ENCODE results near the gene GPR132. TPM values are rescaled to one million over a fixed set of nuclear protein-coding genes. Genes with fewer than 3 reads are reported as not detected.
"Not testable (repeated sequence)": the region's sequence is repeated elsewhere in the genome, so short reads cannot be mapped to it uniquely, and the experiment has no call there.

GPR132 gene
- total RNA-seq, 1 experiment from 2014 or later = not detected

- no peaks in the 10 kb centered on the region for H4K20me1 ChIP-seq (ENCODE audit: insufficient read depth, low read depth, low read length)
- no peaks in the 10 kb centered on the region for H3K36me3 ChIP-seq (ENCODE audit: insufficient read depth, low read length)
- no peaks in the 10 kb centered on the region for H3K79me2 ChIP-seq (ENCODE audit: low read length)
- no peak for DNase-seq
- no peak overlapping the region for H3K27ac ChIP-seq (ENCODE audit: low read length)
- no peak overlapping the region for H3K9ac ChIP-seq (ENCODE audit: low read length)
- H2AFZ ChIP-seq (ENCODE audit: low read length) = no peak overlapping the region
- no peak overlapping the region for H3K4me2 ChIP-seq (ENCODE audit: low read depth, low read length, poor library complexity, severe bottlenecking)
- no peak overlapping the region for H3K4me3 ChIP-seq (ENCODE audit: low read length)
- H3K27me3 ChIP-seq (ENCODE audit: low read length) = 0 out of 2 replicates have a peak, but pooled peaks cover 3% of the 10 kb centered on the region
- peaks cover 3% of the 10 kb centered on the region for H3K4me1 ChIP-seq (ENCODE audit: low read length)
- no peaks in the 10 kb centered on the region for H3K9me2 ChIP-seq (replicated peaks; ENCODE audit: insufficient read depth, low read length)
- H3K9me3 ChIP-seq (ENCODE audit: low read length) = no peaks in the 10 kb centered on the region
Observed at GRCh38 chr14:105041841-105042765, 23.1 kb downstream of the GPR132 start.

DNA sequence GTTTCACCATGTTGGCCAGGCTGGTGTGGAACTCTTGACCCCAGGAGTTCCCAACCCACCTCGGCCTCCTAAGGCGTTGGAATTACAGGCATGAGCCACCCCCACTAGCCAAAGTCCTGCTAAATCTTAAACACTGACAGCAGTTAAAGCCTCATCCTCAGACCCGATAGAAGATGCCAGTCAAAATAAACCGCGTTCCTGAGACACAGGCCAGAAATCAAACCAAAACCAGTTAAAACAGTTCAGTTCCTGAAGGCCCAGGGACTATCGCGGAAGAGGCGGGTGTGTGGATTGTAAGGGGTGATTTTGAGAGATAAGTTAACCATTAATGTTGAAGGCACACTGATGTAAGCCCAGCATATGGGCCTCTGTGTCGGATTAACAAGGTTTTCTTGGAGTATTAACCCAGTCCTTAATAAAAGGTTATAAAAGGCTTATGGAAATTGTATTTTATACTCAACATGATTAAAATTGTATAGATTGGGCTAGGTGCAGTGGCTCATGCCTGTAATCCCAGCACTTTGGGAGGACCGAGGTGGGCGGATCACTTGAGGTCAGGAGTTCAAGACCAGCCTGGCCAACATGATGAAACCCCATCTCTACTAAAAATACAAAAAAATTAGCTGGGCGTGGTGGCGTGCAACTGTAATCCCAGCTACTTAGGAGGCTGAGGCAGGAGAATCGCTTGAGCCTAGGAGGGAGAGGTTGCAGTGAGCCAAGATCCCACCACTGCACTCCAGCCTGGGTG lies 25.6 kb downstream of the GPR132 start:
- Histone ChIP-seq H3K9ac (ENCODE audit: low read length) (no peak overlapping the region), H3K36me3 (ENCODE audit: insufficient read depth, low read length) (no peaks in the 10 kb centered on the region), H3K9me2 (replicated peaks; ENCODE audit: insufficient read depth, low read length) (no peaks in the 10 kb centered on the region), H3K4me3 (ENCODE audit: low read length) (no peak overlapping the region), H4K20me1 (ENCODE audit: insufficient read depth, low read depth, low read length) (no peaks in the 10 kb centered on the region), H3K27me3 (ENCODE audit: low read length) (no peaks in the 10 kb centered on the region), H2AFZ (ENCODE audit: low read length) (no peak overlapping the region), H3K9me3 (ENCODE audit: low read length) (no peaks in the 10 kb centered on the region), H3K79me2 (ENCODE audit: low read length) (no peaks in the 10 kb centered on the region), H3K27ac (ENCODE audit: low read length) (no peak overlapping the region), H3K4me1 (ENCODE audit: low read length) (no peaks in the 10 kb centered on the region), H3K4me2 (ENCODE audit: low read depth, low read length, poor library complexity, severe bottlenecking) (no peak overlapping the region)
- DNase-seq = peak; percentile 31

- H3K36me3 ChIP-seq (ENCODE audit: insufficient read depth, low read length); H3K4me1 ChIP-seq (ENCODE audit: low read length); H3K9me2 ChIP-seq (replicated peaks; ENCODE audit: insufficient read depth, low read length); H3K9me3 ChIP-seq (ENCODE audit: low read length); H3K4me3 ChIP-seq (ENCODE audit: low read length); DNase-seq; H2AFZ ChIP-seq (ENCODE audit: low read length); H3K27me3 ChIP-seq (ENCODE audit: low read length); H4K20me1 ChIP-seq (ENCODE audit: insufficient read depth, low read depth, low read length); H3K9ac ChIP-seq (ENCODE audit: low read length); H3K4me2 ChIP-seq (ENCODE audit: low read depth, low read length, poor library complexity, severe bottlenecking); H3K79me2 ChIP-seq (ENCODE audit: low read length); H3K27ac ChIP-seq (ENCODE audit: low read length): not testable (repeated sequence)
Observed at GRCh38 chr14:105035616-105036015, 29.6 kb downstream of the GPR132 start.

DNA sequence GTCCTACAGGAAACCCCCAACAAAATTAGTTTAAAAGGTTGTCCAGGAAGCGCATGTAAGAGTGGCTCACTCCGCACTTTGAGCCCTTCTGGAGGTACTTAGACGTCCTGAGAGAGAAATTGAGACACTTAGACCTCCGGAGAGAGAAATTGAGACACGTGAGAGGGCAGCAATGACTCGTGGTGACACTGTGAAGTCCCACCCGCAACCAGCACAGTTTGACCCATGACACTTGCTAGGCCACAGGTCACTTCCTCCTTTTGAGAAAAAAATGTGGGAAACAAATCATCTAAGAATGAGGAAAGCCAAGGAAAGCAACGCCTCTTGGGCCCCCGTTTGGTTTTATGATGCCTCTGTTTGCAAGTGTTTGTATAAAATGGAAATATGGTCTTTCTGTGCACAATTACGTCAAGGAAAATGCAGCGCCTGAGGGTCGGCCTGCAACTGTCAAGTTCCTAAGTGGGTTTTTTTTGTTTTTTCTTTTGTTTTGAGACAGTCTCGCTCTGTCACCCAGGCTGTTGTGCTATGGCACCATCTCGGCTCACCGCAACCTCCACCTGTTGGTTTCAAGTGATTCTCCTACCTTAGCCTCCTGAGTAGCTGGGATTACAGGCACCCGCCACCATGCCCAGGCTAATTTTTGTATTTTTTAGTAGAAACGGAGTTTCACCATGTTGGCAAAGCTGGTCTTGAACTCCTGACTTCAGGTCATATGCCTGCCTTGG lies 30.8 kb downstream of the GPR132 start:
- DNase-seq = no peak
- Histone ChIP-seq H3K27me3 (ENCODE audit: low read length) (no peaks in the 10 kb centered on the region), H3K9me2 (replicated peaks; ENCODE audit: insufficient read depth, low read length) (no peaks in the 10 kb centered on the region), H2AFZ (ENCODE audit: low read length) (no peak overlapping the region), H3K4me3 (ENCODE audit: low read length) (no peak overlapping the region), H4K20me1 (ENCODE audit: insufficient read depth, low read depth, low read length) (no peaks in the 10 kb centered on the region), H3K9ac (ENCODE audit: low read length) (no peak overlapping the region), H3K4me1 (ENCODE audit: low read length) (no peaks in the 10 kb centered on the region), H3K4me2 (ENCODE audit: low read depth, low read length, poor library complexity, severe bottlenecking) (no peak overlapping the region), H3K9me3 (ENCODE audit: low read length) (no peaks in the 10 kb centered on the region), H3K79me2 (ENCODE audit: low read length) (no peaks in the 10 kb centered on the region), H3K36me3 (ENCODE audit: insufficient read depth, low read length) (no peaks in the 10 kb centered on the region), H3K27ac (ENCODE audit: low read length) (no peak overlapping the region)

DNA sequence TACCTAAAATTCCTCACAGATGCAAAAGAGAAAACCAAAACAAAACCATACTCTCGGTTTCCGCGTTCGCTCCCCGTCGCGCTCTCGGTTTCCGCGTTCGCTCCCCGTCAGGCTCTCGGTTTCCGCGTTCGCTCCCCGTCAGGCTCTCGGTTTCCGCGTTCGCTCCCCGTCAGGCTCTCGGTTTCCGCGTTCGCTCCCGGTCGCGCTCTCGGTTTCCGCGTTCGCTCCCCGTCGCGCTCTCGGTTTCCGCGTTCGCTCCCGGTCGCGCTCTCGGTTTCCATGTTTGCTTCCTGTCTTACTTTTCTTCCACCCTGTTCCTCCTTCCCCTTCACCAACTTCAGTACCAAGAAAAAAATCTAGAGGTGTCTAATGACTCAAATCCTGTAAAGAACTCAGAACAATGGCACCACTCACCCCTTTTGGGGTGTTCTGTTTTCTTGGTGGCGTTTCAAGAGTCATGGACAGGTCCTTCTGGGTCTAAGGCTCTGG lies 31.8 kb downstream of the GPR132 start:
- not testable (repeated sequence) for H3K4me2 ChIP-seq (ENCODE audit: low read depth, low read length, poor library complexity, severe bottlenecking); H3K9me2 ChIP-seq (replicated peaks; ENCODE audit: insufficient read depth, low read length); H3K36me3 ChIP-seq (ENCODE audit: insufficient read depth, low read length); H3K4me3 ChIP-seq (ENCODE audit: low read length); H3K79me2 ChIP-seq (ENCODE audit: low read length); H3K27ac ChIP-seq (ENCODE audit: low read length); H3K27me3 ChIP-seq (ENCODE audit: low read length); H3K9me3 ChIP-seq (ENCODE audit: low read length); DNase-seq; H3K4me1 ChIP-seq (ENCODE audit: low read length); H4K20me1 ChIP-seq (ENCODE audit: insufficient read depth, low read depth, low read length); H2AFZ ChIP-seq (ENCODE audit: low read length); H3K9ac ChIP-seq (ENCODE audit: low read length)

GRCh38 chr14:105032451-105032901 lies 32.8 kb downstream of the GPR132 start:
- not testable (repeated sequence) for H3K4me2 ChIP-seq (ENCODE audit: low read depth, low read length, poor library complexity, severe bottlenecking)

GRCh38 chr14:105030836-105031396 lies 34.3 kb downstream of the GPR132 start:
- no peak overlapping the region for H3K4me3 ChIP-seq (ENCODE audit: low read length)

More at GRCh38 chr14:105032451-105032901, 32.8 kb downstream of the GPR132 start:
- H3K4me1 ChIP-seq (ENCODE audit: low read length); H3K4me3 ChIP-seq (ENCODE audit: low read length); H3K79me2 ChIP-seq (ENCODE audit: low read length); H3K36me3 ChIP-seq (ENCODE audit: insufficient read depth, low read length); H4K20me1 ChIP-seq (ENCODE audit: insufficient read depth, low read depth, low read length); H3K9me3 ChIP-seq (ENCODE audit: low read length); DNase-seq; H3K9me2 ChIP-seq (replicated peaks; ENCODE audit: insufficient read depth, low read length); H3K9ac ChIP-seq (ENCODE audit: low read length); H3K27me3 ChIP-seq (ENCODE audit: low read length); H2AFZ ChIP-seq (ENCODE audit: low read length); H3K27ac ChIP-seq (ENCODE audit: low read length): not testable (repeated sequence)

More at GRCh38 chr14:105030836-105031396, 34.3 kb downstream of the GPR132 start:
- no peak for DNase-seq
- no peaks in the 10 kb centered on the region for H3K36me3 ChIP-seq (ENCODE audit: insufficient read depth, low read length)
- no peak overlapping the region for H3K27ac ChIP-seq (ENCODE audit: low read length)
- H3K9me2 ChIP-seq (replicated peaks; ENCODE audit: insufficient read depth, low read length) = no peaks in the 10 kb centered on the region
- peaks cover 7% of the 10 kb centered on the region; the same call in 1 of the 2 replicates for H3K4me1 ChIP-seq (ENCODE audit: low read length)
- no peaks in the 10 kb centered on the region for H3K79me2 ChIP-seq (ENCODE audit: low read length)
- H3K9ac ChIP-seq (ENCODE audit: low read length) = no peak overlapping the region
- no peak overlapping the region for H2AFZ ChIP-seq (ENCODE audit: low read length)
- H3K4me2 ChIP-seq (ENCODE audit: low read depth, low read length, poor library complexity, severe bottlenecking) = no peak overlapping the region
- H3K9me3 ChIP-seq (ENCODE audit: low read length) = no peaks in the 10 kb centered on the region
- H4K20me1 ChIP-seq (ENCODE audit: insufficient read depth, low read depth, low read length) = no peaks in the 10 kb centered on the region
- H3K27me3 ChIP-seq (ENCODE audit: low read length) = no peaks in the 10 kb centered on the region

Measured in Karpas-422 (cell line).